HepG2 (cell line): ENCODE results near the gene RHOT2. TPM values are rescaled to one million over a fixed set of nuclear protein-coding genes. Genes with fewer than 3 reads are reported as not detected.

Experiments
- AFF4 ChIP-seq: sonication (generic); formaldehyde crosslinking; IDR thresholded peaks from 2 replicates; pipeline ENCODE4 v1.4.0; 2020; ENCODE audit warnings: missing genetic modification reagents
- ARNT2 ChIP-seq: sonication (generic); formaldehyde crosslinking; IDR thresholded peaks from 2 replicates; pipeline ENCODE4 v1.8.0; 2022; ENCODE audit warnings: mild to moderate bottlenecking, low read depth, missing genetic modification reagents, moderate library complexity
- CCDC6 ChIP-seq: sonication (generic); formaldehyde crosslinking; IDR thresholded peaks from 2 replicates; pipeline ENCODE4 v1.8.1; 2022; ENCODE audit warnings: mild to moderate bottlenecking, missing genetic modification reagents, moderate library complexity
- CENPX ChIP-seq: sonication (generic); formaldehyde crosslinking; IDR thresholded peaks from 2 replicates; pipeline ENCODE4 v1.9.0; 2021; ENCODE audit warnings: mild to moderate bottlenecking, missing genetic modification reagents, moderate library complexity
- FOSL1 ChIP-seq: sonication (generic); formaldehyde crosslinking; IDR thresholded peaks from 2 replicates; pipeline ENCODE4 v1.9.0; 2021; ENCODE audit warnings: missing genetic modification reagents, borderline replicate concordance
- HOXA3 ChIP-seq: sonication (generic); formaldehyde crosslinking; IDR thresholded peaks from 2 replicates; pipeline ENCODE4 v1.5.0; 2020; ENCODE audit warnings: missing genetic modification reagents
- MTA1 ChIP-seq: sonication (generic); formaldehyde crosslinking; IDR thresholded peaks from 2 replicates; pipeline ENCODE4 v1.4.0; 2020; ENCODE audit warnings: missing genetic modification reagents, mild to moderate bottlenecking, borderline replicate concordance
- PHB2 ChIP-seq: fragments of 450-650 bp; IDR thresholded peaks from 2 replicates; pipeline ENCODE4 v1.6.1; 2018; ENCODE audit not compliant: partially characterized antibody
- SMARCC2 ChIP-seq: fragments of 450-650 bp; IDR thresholded peaks from 2 replicates; pipeline ENCODE4 v1.6.1; 2017; ENCODE audit warnings: antibody characterized with exemption, mild to moderate bottlenecking
- SRY ChIP-seq: sonication (generic); formaldehyde crosslinking; IDR thresholded peaks from 2 replicates; pipeline ENCODE4 v1.8.0; 2022; ENCODE audit warnings: mild to moderate bottlenecking, missing genetic modification reagents
- TFDP1 ChIP-seq: IDR thresholded peaks from 2 replicates; pipeline ENCODE4 v1.6.1; 2016; ENCODE audit warnings: missing compliant biosample characterization, missing genetic modification reagents, borderline replicate concordance
- ZKSCAN1 ChIP-seq: fragments of 150-350 bp; IDR thresholded peaks from 2 replicates; pipeline ENCODE4 v1.6.1; 2014; ENCODE audit warnings: low read length
- ZNF225 ChIP-seq: sonication (generic); formaldehyde crosslinking; IDR thresholded peaks from 2 replicates; pipeline ENCODE4 v1.4.0; 2020; ENCODE audit warnings: mild to moderate bottlenecking, missing genetic modification reagents
- ZNF280B ChIP-seq: sonication (generic); formaldehyde crosslinking; IDR thresholded peaks from 2 replicates; pipeline ENCODE4 v1.5.0; 2020; ENCODE audit warnings: missing genetic modification reagents, mild to moderate bottlenecking, borderline replicate concordance
- ZNF512B ChIP-seq: sonication (generic); formaldehyde crosslinking; IDR thresholded peaks from 2 replicates; pipeline ENCODE4 v1.5.1; 2020; ENCODE audit warnings: missing genetic modification reagents, mild to moderate bottlenecking, borderline replicate concordance
- ZNF550 ChIP-seq: sonication (generic); formaldehyde crosslinking; IDR thresholded peaks from 2 replicates; pipeline ENCODE4 v1.4.0; 2020; ENCODE audit warnings: mild to moderate bottlenecking, missing genetic modification reagents, borderline replicate concordance
- ZNF740 ChIP-seq: sonication (generic); formaldehyde crosslinking; IDR thresholded peaks from 2 replicates; pipeline ENCODE4 v1.4.0; 2020; ENCODE audit warnings: missing genetic modification reagents
- ZNF761 ChIP-seq: sonication (generic); formaldehyde crosslinking; conservative IDR thresholded peaks from 2 replicates; pipeline ENCODE4 v1.4.0; 2020; ENCODE audit warnings: mild to moderate bottlenecking, missing genetic modification reagents
- polyA plus RNA-seq, 8 experiments: library from polyadenylated mRNA; depleted of rRNA in 3 of 8; stranded (reverse) in 7 of 8; unstranded in 1 of 8; fragments of >200 nt; fragmentation: Illumina TruSeq in 4 of 8; extraction: Trizol in 4 of 8; gene quantifications; 2 replicates each; pipeline versions ENCODE4 v1.2.1 to v1.2.3, GENCODE V29; 2011 to 2016; ENCODE audit warnings: low read depth in 4 of 8, missing spikeins in 1 of 8, mixed read lengths in 1 of 8; ENCODE audit not compliant: insufficient read depth in 1 of 8
- total RNA-seq, 5 experiments: library from RNA; depleted of rRNA; stranded (reverse); fragments of >200 nt; fragmentation: Illumina TruSeq; extraction: Trizol; gene quantifications; 2 replicates each; pipeline ENCODE4 v1.2.3, GENCODE V29; 2016; ENCODE audit warnings: low read depth in 1 of 5

Gene RHOT2
- total and polyA plus RNA-seq, 2 of the 13 experiments (the other 11 are each of a cell fraction or from before 2014, with no cell fraction given), result 63.6 to 76.9 TPM

- TF ChIP-seq ZNF761 (CRISPR knock-in tag) (peak; percentile 13; the same call in 1 of the 2 replicates), ZKSCAN1 (no peak), CENPX (CRISPR knock-in tag) (no peak), SMARCC2 (no peak), ZNF280B (CRISPR knock-in tag) (peak; percentile 71), PHB2 (no peak), TFDP1 (CRISPR knock-in tag) (peak; percentile 45; the same call in 1 of the 2 replicates), ZNF740 (CRISPR knock-in tag) (no peak), ZNF512B (CRISPR knock-in tag) (no peak), AFF4 (CRISPR knock-in tag) (no peak), ZNF550 (no peak), HOXA3 (CRISPR knock-in tag) (peak; percentile 57; the same call in 1 of the 2 replicates), SRY (peak; percentile 79), ARNT2 (0 out of 2 replicates have a peak, but pooled peaks have one; percentile 45), FOSL1 (CRISPR knock-in tag) (no peak), CCDC6 (CRISPR knock-in tag) (no peak), MTA1 (CRISPR knock-in tag) (0 out of 2 replicates have a peak, but pooled peaks have one; percentile 43), ZNF225 (CRISPR knock-in tag) (no peak)
Measured at GRCh38 chr16:678858-679813, 11.2 kb downstream of the RHOT2 start (continued).
